ENCODE data around the gene ANKMY1. TPM values are rescaled to one million over a fixed set of nuclear protein-coding genes. Genes with fewer than 3 reads are reported as not detected.

The ANKMY1 gene
- total and polyA plus RNA-seq, 2 of the 13 experiments (the other 11 are each of a cell fraction or from before 2014, with no cell fraction given), result 11.7 to 18.8 TPM

DNA sequence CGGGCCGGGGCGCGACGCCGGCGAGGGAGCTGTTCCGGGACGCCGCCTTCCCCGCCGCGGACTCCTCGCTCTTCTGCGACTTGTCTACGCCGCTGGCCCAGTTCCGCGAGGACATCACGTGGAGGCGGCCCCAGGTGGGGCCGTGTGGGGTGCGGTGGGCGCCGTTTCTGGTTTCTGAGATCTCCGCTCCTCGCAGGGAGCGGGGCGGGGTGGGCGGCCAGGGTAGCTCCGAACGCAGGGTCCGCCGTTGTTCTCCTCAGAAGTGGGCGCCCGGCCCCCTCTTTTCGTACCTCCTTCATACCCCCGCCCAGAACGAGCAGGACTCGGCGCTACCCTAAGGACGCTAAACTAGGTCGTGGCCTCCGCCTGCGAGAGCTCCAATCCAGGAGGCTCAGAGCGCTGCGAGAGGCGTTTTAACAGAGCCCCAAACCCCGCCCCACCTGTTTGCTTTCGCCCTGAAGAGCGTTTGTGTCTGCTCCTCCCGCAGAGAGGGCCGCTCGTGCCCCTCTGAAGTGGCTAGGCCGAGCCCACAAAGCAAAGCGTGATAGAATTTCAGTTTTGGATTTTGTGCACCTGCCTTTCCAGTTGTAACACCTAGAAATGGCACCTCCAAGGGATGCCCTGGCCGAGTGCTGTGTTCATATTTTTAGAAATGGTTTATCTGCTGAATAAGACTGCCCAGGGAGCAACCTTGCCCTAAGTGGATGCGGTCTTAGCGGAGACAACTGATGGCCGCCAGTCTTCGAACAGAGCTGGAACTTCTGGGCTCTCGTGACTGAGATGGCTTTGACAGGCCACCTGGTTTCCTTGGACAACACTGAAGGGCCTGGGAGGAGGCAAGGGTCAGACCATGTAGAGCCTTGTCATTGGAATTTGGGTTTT, 29.4 kb upstream of the ANKMY1 start (continued):
- TF ChIP-seq FLYWCH1 (CRISPR knock-in tag; IDR thresholded peaks at IDR 0.05) (peak; percentile 82; the same call in 1 of the 2 replicates), TOPORS (CRISPR knock-in tag; IDR thresholded peaks at IDR 0.05) (no peak), RORA (CRISPR knock-in tag; IDR thresholded peaks at IDR 0.05) (no peak), ZNF101 (CRISPR knock-in tag; IDR thresholded peaks at IDR 0.05; ENCODE audit: borderline replicate concordance, low read depth) (0 out of 2 replicates have a peak, but pooled peaks have one; percentile 7), CBX2 (IDR thresholded peaks at IDR 0.05; ENCODE audit: low read depth, low read length) (no peak), CBX2 (CRISPR knock-in tag; IDR thresholded peaks at IDR 0.05; ENCODE audit: low read depth) (no peak), KAT8 (CRISPR knock-in tag; IDR thresholded peaks at IDR 0.05) (no peak), FOXK1 (CRISPR knock-in tag; IDR thresholded peaks at IDR 0.05; ENCODE audit: borderline replicate concordance, low read depth) (no peak), ZFP37 (CRISPR knock-in tag; IDR thresholded peaks at IDR 0.05; ENCODE audit: borderline replicate concordance) (no peak), HCFC1 (IDR thresholded peaks at IDR 0.05; ENCODE audit: low read depth, low read length) (no peak), ATF1 (CRISPR knock-in tag; IDR thresholded peaks at IDR 0.05) (no peak), TBP (CRISPR knock-in tag; IDR thresholded peaks at IDR 0.05) (no peak), NR3C1 (CRISPR knock-in tag; IDR thresholded peaks at IDR 0.05) (no peak), EHMT2 (IDR thresholded peaks at IDR 0.05; ENCODE audit: borderline replicate concordance, low read depth, low read length) (no peak), THAP11 (CRISPR knock-in tag; IDR thresholded peaks at IDR 0.05) (no peak), MBNL3 (CRISPR knock-in tag; conservative IDR thresholded peaks at IDR 0.05) (no peak), SMARCC2 (IDR thresholded peaks at IDR 0.05) (no peak), ZNF224 (CRISPR knock-in tag; IDR thresholded peaks at IDR 0.05) (0 out of 2 replicates have a peak, but pooled peaks have one; percentile 41), RNF2 (conservative IDR thresholded peaks at IDR 0.05; ENCODE audit: low read depth) (no peak; the same call in 1 of the 2 replicates), NAIF1 (CRISPR knock-in tag; IDR thresholded peaks at IDR 0.05; ENCODE audit: borderline replicate concordance) (no peak), SIN3B (IDR thresholded peaks at IDR 0.05; ENCODE audit: low read length) (no peak), KDM4B (CRISPR knock-in tag; IDR thresholded peaks at IDR 0.05) (no peak), CREB1 (IDR thresholded peaks at IDR 0.05) (no peak), CREB1 (CRISPR knock-in tag; IDR thresholded peaks at IDR 0.05) (no peak), ZZZ3 (CRISPR knock-in tag; IDR thresholded peaks at IDR 0.05; ENCODE audit: borderline replicate concordance) (0 out of 2 replicates have a peak, but pooled peaks have one; percentile 83), ZNF777 (CRISPR knock-in tag; IDR thresholded peaks at IDR 0.05) (no peak), HMG20B (CRISPR knock-in tag; conservative IDR thresholded peaks at IDR 0.05) (no peak)
- TF ChIP-seq, protein P1, sequence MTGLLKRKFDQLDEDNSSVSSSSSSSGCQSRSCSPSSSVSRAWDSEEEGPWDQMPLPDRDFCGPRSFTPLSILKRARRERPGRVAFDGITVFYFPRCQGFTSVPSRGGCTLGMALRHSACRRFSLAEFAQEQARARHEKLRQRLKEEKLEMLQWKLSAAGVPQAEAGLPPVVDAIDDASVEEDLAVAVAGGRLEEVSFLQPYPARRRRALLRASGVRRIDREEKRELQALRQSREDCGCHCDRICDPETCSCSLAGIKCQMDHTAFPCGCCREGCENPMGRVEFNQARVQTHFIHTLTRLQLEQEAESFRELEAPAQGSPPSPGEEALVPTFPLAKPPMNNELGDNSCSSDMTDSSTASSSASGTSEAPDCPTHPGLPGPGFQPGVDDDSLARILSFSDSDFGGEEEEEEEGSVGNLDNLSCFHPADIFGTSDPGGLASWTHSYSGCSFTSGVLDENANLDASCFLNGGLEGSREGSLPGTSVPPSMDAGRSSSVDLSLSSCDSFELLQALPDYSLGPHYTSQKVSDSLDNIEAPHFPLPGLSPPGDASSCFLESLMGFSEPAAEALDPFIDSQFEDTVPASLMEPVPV (CRISPR knock-in tag; IDR thresholded peaks at IDR 0.05), result no peak; the same call in 1 of the 2 replicates
- TF ChIP-seq, protein P2, sequence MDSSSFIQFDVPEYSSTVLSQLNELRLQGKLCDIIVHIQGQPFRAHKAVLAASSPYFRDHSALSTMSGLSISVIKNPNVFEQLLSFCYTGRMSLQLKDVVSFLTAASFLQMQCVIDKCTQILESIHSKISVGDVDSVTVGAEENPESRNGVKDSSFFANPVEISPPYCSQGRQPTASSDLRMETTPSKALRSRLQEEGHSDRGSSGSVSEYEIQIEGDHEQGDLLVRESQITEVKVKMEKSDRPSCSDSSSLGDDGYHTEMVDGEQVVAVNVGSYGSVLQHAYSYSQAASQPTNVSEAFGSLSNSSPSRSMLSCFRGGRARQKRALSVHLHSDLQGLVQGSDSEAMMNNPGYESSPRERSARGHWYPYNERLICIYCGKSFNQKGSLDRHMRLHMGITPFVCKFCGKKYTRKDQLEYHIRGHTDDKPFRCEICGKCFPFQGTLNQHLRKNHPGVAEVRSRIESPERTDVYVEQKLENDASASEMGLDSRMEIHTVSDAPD (CRISPR knock-in tag; IDR thresholded peaks at IDR 0.05), result no peak
- TF ChIP-seq, protein P3, sequence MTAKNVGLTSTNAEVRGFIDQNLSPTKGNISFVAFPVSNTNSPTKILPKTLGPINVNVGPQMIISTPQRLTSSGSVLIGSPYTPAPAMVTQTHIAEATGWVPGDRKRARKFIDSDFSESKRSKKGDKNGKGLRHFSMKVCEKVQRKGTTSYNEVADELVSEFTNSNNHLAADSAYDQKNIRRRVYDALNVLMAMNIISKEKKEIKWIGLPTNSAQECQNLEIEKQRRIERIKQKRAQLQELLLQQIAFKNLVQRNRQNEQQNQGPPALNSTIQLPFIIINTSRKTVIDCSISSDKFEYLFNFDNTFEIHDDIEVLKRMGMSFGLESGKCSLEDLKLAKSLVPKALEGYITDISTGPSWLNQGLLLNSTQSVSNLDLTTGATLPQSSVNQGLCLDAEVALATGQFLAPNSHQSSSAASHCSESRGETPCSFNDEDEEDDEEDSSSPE (CRISPR knock-in tag; IDR thresholded peaks at IDR 0.05), result peak; percentile 36; the same call in 1 of the 2 replicates

Measured in HepG2 (cell line).